ENCODE results near the gene PLEKHG4B. TPM values are rescaled to one million over a fixed set of nuclear protein-coding genes. Genes with fewer than 3 reads are reported as not detected.

The PLEKHG4B gene
- total RNA-seq, 1 experiment from 2014 or later: 1.2 TPM

- Histone ChIP-seq H3K9ac (ENCODE audit: low read length) (no peak overlapping the region), H3F3A (ENCODE audit: low read length, unreplicated experiment) (no peaks in the 10 kb centered on the region), H2AFZ (ENCODE audit: low read length) (no peak overlapping the region), H4K20me1 (ENCODE audit: low read length) (no peaks in the 10 kb centered on the region), H3K36me3 (ENCODE audit: low read depth, low read length) (no peaks in the 10 kb centered on the region), H3K4me2 (ENCODE audit: low read length) (no peak overlapping the region), H3K9me2 (replicated peaks; ENCODE audit: low read length) (no peaks in the 10 kb centered on the region), H3K4me1 (ENCODE audit: insufficient read depth, low read length) (peaks cover 11% of the 10 kb centered on the region), H3K27ac (ENCODE audit: low read length) (no peak overlapping the region), H3K4me3 (ENCODE audit: low read length) (no peak overlapping the region), H3K27me3 (ENCODE audit: low read length) (no peaks in the 10 kb centered on the region), H3K9me3 (ENCODE audit: low read length) (no peaks in the 10 kb centered on the region), H3K79me2 (ENCODE audit: low read length) (no peaks in the 10 kb centered on the region)
- ATAC-seq (no peak), DNase-seq (no peak)
- BruUV-seq (replicated peaks): no TSS peak
- ChIA-PET POLR2A (ENCODE audit: unreplicated experiment) (no interaction called here), CTCF (no interaction called here)
- TF ChIP-seq EZH2phosphoT487 (IDR thresholded peaks at IDR 0.05; ENCODE audit: borderline replicate concordance, low read length) (no peak), EZH2 (IDR thresholded peaks at IDR 0.05; ENCODE audit: low read length, unreplicated experiment) (no peak), CTCF (conservative IDR thresholded peaks at IDR 0.05; ENCODE audit: low read depth, low read length) (no peak)
- intact Hi-C loops (cut with micrococcal nuclease): no loop called here
Measured at GRCh38 chr5:192691-192969, 100.7 kb downstream of the PLEKHG4B start.

DNA sequence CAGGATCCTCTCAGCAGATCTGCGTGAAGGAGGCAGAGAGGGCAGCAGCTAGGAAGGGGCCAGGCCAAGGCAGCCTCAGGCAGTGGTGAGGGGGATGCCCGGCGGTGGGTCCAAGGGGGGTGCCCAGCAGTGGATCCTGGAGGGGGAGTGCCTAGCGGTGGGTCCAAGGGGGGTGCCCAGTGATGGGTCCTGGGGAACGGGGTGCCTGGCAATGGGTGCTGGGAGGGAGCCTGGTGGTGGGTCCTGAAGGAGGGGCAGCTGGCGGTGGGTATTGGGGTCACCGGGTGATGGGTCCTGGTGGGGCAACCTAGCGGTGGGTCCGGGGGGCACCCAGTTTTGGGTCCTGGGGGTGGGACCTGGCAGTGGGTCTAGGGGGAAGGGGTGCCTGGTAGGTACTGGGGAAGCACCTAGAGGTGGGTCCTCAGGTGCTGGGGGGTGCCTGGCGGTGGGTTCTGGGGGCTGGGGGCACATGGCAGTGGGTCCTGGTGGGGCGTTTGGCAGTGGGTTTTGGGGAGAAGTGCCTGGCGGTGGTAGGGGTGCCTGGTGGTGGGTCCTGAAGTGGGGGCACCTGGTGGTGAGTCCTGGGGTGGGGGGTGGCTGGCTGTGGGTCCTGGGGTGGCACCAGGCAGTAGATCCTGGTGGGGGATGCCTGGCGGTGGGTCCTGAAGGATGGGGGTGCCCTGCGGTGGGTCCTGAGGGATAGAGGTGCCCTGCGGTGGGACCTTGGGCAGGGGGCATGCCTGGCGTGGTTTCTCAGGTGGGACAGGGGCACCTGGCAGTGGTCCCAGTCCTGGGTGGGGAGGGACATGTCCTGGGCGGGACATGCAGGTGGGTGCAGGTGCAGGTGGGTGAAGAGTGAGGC is 101.2 kb downstream of the PLEKHG4B start:
- ATAC-seq (no peak), DNase-seq (no peak)
- ChIA-PET POLR2A (ENCODE audit: unreplicated experiment) (no interaction called here), CTCF (no interaction called here)
- BruUV-seq (replicated peaks): no TSS peak
- Histone ChIP-seq H3K27ac (ENCODE audit: low read length) (no peak overlapping the region), H3K4me2 (ENCODE audit: low read length) (no peak overlapping the region), H3K9me3 (ENCODE audit: low read length) (no peaks in the 10 kb centered on the region), H3K27me3 (ENCODE audit: low read length) (no peaks in the 10 kb centered on the region), H2AFZ (ENCODE audit: low read length) (no peak overlapping the region), H3K9ac (ENCODE audit: low read length) (no peak overlapping the region), H3K9me2 (replicated peaks; ENCODE audit: low read length) (no peaks in the 10 kb centered on the region), H3F3A (ENCODE audit: low read length, unreplicated experiment) (no peaks in the 10 kb centered on the region), H3K36me3 (ENCODE audit: low read depth, low read length) (no peaks in the 10 kb centered on the region), H3K4me1 (ENCODE audit: insufficient read depth, low read length) (peaks cover 6% of the 10 kb centered on the region), H4K20me1 (ENCODE audit: low read length) (no peaks in the 10 kb centered on the region), H3K4me3 (ENCODE audit: low read length) (no peak overlapping the region), H3K79me2 (ENCODE audit: low read length) (no peaks in the 10 kb centered on the region)
- no peak for TF ChIP-seq EZH2 (IDR thresholded peaks at IDR 0.05; ENCODE audit: low read length, unreplicated experiment)
- TF ChIP-seq CTCF (conservative IDR thresholded peaks at IDR 0.05; ENCODE audit: low read depth, low read length): no peak
- intact Hi-C loops (cut with micrococcal nuclease): no loop called here

GRCh38 chr5:194102-194501 is 102.1 kb downstream of the PLEKHG4B start:
- H3K27me3 ChIP-seq (ENCODE audit: low read length): no peaks in the 10 kb centered on the region
- no peaks in the 10 kb centered on the region for H3K79me2 ChIP-seq (ENCODE audit: low read length)
- BruUV-seq (replicated peaks): no TSS peak
- no peak overlapping the region for H3K4me3 ChIP-seq (ENCODE audit: low read length)
- ATAC-seq (no peak), DNase-seq (no peak)
- H3K4me1 ChIP-seq (ENCODE audit: insufficient read depth, low read length): no peaks in the 10 kb centered on the region
- H3K36me3 ChIP-seq (ENCODE audit: low read depth, low read length): no peaks in the 10 kb centered on the region
- no peaks in the 10 kb centered on the region for H4K20me1 ChIP-seq (ENCODE audit: low read length)
- ChIA-PET POLR2A (ENCODE audit: unreplicated experiment) (no interaction called here), CTCF (no interaction called here)
- no peak overlapping the region for H3K9ac ChIP-seq (ENCODE audit: low read length)
- no peaks in the 10 kb centered on the region for H3F3A ChIP-seq (ENCODE audit: low read length, unreplicated experiment)
- H3K9me3 ChIP-seq (ENCODE audit: low read length): no peaks in the 10 kb centered on the region
- no peak overlapping the region for H2AFZ ChIP-seq (ENCODE audit: low read length)
- no peak overlapping the region for H3K27ac ChIP-seq (ENCODE audit: low read length)
- TF ChIP-seq CTCF (conservative IDR thresholded peaks at IDR 0.05; ENCODE audit: low read depth, low read length): no peak
- TF ChIP-seq EZH2 (IDR thresholded peaks at IDR 0.05; ENCODE audit: low read length, unreplicated experiment): no peak
- no peak for TF ChIP-seq EZH2phosphoT487 (IDR thresholded peaks at IDR 0.05; ENCODE audit: borderline replicate concordance, low read length)
- H3K9me2 ChIP-seq (replicated peaks; ENCODE audit: low read length): no peaks in the 10 kb centered on the region
- no peak overlapping the region for H3K4me2 ChIP-seq (ENCODE audit: low read length)
- intact Hi-C loops (cut with micrococcal nuclease): no loop called here
